Activated CD4-positive, alpha-beta T cell treated with anti-CD3 and anti-CD28 coated beads, Interleukin-2, amount 10 ng/mL, durations not matched to agents 7 days and 5 days (primary cell): Measurements from ENCODE around the gene KIF2C. TPM values are rescaled to one million over a fixed set of nuclear protein-coding genes. Genes with fewer than 3 reads are reported as not detected.
A peak's percentile ranks its signal among the peaks of the same experiment; 100 is the strongest.

Source experiments
- CTCF ChIA-PET: fragments of 350-600 bp; sonication (Branson Sonifier 250); formaldehyde crosslinking; loops from one replicate; lab custom pipeline; 2021; ENCODE audit warnings: antibody characterized with exemption; lab: Charles Lee
- POLR2A ChIA-PET: fragments of 350-600 bp; sonication (Branson Sonifier 250); formaldehyde crosslinking; loops from one replicate; lab custom pipeline; 2021; ENCODE audit warnings: antibody characterized with exemption; lab: Charles Lee
- DNase-seq: peaks from one replicate; pipeline ENCODE4 v3.0.0-alpha.2; 2020
- H3K27ac Mint-ChIP-seq: one replicate; pipeline ENCODE4 v1.8.0; 2021; ENCODE audit warnings: mild to moderate bottlenecking, moderate library complexity, mixed read lengths
- H3K27me3 Mint-ChIP-seq: one replicate; pipeline ENCODE4 v1.8.0; 2021; ENCODE audit warnings: mixed read lengths
- H3K36me3 Mint-ChIP-seq: one replicate; pipeline ENCODE4 v1.8.0; 2021; ENCODE audit warnings: low read depth, mixed read lengths
- H3K4me1 Mint-ChIP-seq: one replicate; pipeline ENCODE4 v1.8.0; 2021; ENCODE audit warnings: mixed read lengths
- H3K4me3 Mint-ChIP-seq: one replicate; pipeline ENCODE4 v1.8.0; 2021; ENCODE audit warnings: mild to moderate bottlenecking, moderate library complexity, mixed read lengths
- H3K9me3 Mint-ChIP-seq: one replicate; pipeline ENCODE4 v1.8.0; 2021; ENCODE audit warnings: mixed read lengths
- total RNA-seq, 2 experiments: library from RNA; stranded (reverse); gene quantifications; one replicate each; pipeline ENCODE4 v1.2.3, GENCODE V29; 2021

KIF2C gene
- total RNA-seq, 2 experiments from 2014 or later, result 110 to 121 TPM

DNA sequence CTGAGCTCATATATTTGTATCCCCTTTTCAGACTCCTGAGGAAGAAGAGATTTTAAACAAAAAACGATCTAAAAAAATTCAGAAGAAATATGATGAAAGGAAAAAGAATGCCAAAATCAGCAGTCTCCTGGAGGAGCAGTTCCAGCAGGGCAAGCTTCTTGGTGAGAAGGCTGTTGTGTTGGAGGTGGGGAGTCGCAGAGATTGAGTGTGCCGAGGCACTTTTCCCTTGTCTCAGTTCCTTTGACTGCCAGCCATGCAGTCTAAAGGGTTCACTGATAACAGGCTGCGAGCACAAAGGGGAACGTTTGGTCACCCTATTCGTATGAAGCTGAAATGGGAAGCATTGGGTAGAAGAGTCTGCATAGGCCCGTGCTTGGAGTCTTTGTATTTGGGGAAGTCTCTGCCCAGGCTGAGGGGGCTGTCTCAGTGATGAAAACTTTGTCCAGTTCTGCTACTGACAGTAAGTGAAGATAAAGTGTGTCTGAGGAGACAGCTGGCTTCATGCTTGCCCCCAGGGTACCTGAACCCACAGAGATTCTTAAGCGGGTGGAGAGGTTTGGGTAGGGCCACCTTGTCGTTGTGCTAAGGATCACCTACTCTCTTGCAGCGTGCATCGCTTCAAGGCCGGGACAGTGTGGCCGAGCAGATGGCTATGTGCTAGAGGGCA, 38.5 kb downstream of the KIF2C start:
- H3K36me3 Mint-ChIP-seq, result peaks cover 61% of the 10 kb centered on the region
- CTCF ChIA-PET, result interaction anchor here (1.2 kb wide), 1 partner anchor 22 kb away, joined by 6 read pairs; the partner anchor contains the start of gene PLK3
- H3K4me1 Mint-ChIP-seq, result peaks cover 47% of the 10 kb centered on the region

DNA sequence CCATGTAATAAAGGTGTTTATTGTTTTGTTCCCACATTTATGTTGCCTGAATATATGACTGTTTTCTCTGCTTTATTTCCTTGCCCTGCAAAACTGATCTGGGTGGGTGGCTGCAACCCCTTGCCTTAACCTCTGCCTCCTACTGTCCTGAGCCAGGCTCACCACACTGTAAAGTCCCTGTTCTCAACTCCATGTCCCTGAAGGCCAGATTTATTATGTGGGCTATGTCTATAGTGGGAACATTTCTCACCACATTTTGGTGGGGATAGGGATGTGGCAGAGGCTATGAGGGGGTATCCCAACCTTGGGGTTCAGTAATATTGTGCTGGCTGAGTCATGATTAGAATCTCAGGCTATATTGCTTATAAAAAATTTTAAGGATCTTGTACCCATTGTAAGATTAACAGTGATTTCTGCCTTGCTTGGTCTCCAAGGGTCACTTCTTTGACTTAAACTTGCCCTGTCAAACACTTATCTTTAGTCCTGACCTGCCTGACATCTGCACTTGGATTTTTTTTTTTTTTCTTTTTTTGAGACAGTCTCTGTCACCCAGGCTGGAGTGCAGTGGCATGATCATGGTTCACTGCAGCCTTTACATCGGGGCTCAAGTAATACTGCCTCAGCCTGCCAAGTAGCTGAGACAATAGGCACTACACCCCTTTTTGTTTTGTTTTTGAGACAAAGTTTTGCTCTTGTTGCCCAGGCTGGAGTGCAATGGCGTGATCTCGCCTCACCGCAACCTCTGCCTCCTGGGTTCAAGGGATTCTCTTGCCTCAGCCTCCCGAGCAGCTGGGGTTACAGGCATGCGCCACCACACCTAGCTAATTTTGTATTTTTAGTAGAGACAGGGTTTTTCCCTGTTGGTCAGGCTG, 39.3 kb downstream of the KIF2C start:
- DNase-seq, result no peak
- H3K9me3 Mint-ChIP-seq, result no peaks in the 10 kb centered on the region
- H3K4me1 Mint-ChIP-seq, result peaks cover 53% of the 10 kb centered on the region
- H3K27ac Mint-ChIP-seq, result peak overlapping the region; percentile 73
- CTCF ChIA-PET, result interaction anchor here (1.3 kb wide), 1 partner anchor 21 kb away, joined by 3 read pairs; the partner anchor contains the start of gene PLK3
- no peaks in the 10 kb centered on the region for H3K27me3 Mint-ChIP-seq
- POLR2A ChIA-PET, result interaction anchor here (0.6 kb wide), 1 partner anchor 34 kb away, joined by 3 read pairs; no protein-coding TSS in a partner anchor
- H3K4me3 Mint-ChIP-seq, result peak overlapping the region; percentile 21
- H3K36me3 Mint-ChIP-seq, result peaks cover 61% of the 10 kb centered on the region

More for the DNA sequence above, 38.5 kb downstream of the KIF2C start:
- Mint-ChIP-seq H3K27me3 (no peaks in the 10 kb centered on the region), H3K27ac (no peak overlapping the region), H3K4me3 (peak overlapping the region; percentile 82), H3K9me3 (no peaks in the 10 kb centered on the region)
- POLR2A ChIA-PET, result no interaction called here
- DNase-seq, result no peak

DNA sequence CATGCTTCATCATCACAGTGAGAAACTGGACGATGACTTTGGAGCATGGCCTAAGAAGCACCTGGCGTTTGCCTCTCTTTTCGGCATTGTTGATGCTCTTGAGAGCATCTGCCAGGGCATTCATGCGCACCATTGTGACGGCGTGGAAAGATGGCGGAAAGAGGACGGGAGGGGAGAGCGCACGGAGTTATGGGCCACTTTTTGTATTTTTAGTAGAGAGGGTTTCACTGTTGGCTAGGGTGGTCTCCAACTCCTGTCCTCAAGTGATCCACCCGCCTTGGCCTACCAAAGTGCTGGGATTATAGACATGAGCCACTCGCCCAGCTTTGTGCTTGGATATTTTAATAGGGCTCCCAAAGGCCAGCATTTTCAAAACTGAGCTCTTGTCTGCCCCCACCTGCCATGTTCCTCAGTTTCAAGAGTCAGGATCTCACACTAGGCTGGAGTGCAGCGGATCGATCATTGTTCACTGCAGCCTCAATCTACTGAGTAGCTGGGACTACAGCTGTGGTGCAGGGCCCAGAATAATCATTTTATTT, 41.0 kb downstream of the KIF2C start:
- Mint-ChIP-seq H3K36me3 (peaks cover 61% of the 10 kb centered on the region), H3K27ac (no peak overlapping the region), H3K4me3 (no peak overlapping the region), H3K4me1 (peaks cover 59% of the 10 kb centered on the region), H3K9me3 (no peaks in the 10 kb centered on the region), H3K27me3 (no peaks in the 10 kb centered on the region)
- no peak for DNase-seq
- POLR2A ChIA-PET, result no interaction called here
- CTCF ChIA-PET, result interaction anchor here (1.0 to 2.0 kb wide), 5 partner anchors 10 to 20 kb away, joined by 3 to 8 read pairs (median 5); partner anchors contain the start of gene PLK3

DNA sequence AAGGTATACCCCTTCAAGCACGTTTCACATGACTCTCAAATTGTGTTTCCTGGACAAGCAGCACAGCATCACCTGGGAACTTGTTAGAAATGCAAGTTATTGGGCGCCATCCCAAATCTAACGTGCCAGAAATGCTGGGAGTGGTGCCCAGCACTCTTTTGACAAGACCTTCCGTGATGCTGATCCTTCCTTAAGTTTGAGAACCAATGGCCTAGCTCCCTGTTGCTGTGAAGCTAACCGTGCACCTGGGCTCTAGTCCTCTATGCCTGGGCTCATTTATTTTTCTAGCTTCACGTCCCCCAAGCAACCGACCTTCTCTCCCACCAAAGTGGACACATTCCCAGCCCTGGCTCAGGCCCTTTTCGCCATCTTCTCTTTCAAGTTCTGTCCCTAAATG, 44.1 kb downstream of the KIF2C start:
- no peak for DNase-seq
- peak overlapping the region; percentile 84 for H3K27ac Mint-ChIP-seq
- H3K9me3 Mint-ChIP-seq, result no peaks in the 10 kb centered on the region
- no peaks in the 10 kb centered on the region for H3K27me3 Mint-ChIP-seq
- CTCF ChIA-PET, result interaction anchor here (0.7 to 5.0 kb wide), 9 partner anchors 8 to 520 kb away, joined by 3 to 23 read pairs (median 7); partner anchors contain the start of genes HECTD3, PLK3, RNU5D-1 and RPS8
- peaks cover 30% of the 10 kb centered on the region for H3K36me3 Mint-ChIP-seq
- POLR2A ChIA-PET, result no interaction called here
- peaks cover 47% of the 10 kb centered on the region for H3K4me1 Mint-ChIP-seq
- H3K4me3 Mint-ChIP-seq, result peak overlapping the region; percentile 58

DNA sequence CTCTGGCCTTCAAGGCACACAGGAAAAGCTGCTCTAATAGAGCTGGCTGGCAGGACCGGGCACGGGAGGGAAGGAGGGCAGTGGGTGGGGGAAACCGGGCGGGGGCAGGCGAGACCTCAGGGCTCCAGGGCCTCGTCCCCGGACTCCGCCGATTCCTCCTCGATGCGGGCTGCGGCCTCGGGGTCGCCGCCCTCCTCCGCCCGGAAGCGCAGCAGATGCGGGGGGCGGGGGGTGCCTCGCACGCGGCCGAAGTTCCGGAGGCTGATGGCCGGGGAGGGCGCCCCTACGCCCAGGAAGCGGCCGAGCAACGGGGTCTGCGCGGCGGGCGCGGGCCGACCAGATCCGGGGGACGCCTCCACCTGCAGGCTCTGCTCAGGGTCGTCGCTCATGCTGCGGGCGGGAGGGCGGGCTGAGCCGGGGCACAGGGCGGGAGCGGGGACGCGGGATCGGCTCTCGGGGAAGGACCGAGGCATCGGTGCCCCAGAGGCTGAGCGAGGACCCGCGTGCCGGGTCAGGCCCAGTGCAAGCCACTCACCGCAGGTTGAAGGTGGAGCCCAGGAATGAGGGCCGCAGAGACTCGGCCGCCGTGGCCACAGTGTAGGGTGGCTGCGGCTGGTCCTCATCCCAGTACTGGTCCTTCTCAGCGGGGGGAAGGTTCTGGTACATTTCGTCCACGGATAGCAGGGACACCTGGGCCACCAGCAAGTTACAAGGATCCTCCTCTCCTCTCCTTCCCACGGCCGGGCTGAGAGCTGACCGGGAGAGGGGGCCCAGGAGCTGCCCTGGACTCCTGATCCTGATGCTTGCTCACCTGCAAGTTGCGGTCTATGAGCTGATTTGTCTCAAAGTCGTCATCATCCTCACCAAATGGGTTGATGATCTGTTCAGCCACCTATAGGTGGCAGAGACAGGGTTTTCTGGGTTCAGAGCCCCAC, 44.7 kb downstream of the KIF2C start:
- no peak for DNase-seq
- no peaks in the 10 kb centered on the region for H3K9me3 Mint-ChIP-seq
- POLR2A ChIA-PET, result interaction anchor here (1.0 kb wide), 2 partner anchors 35 to 63 kb away, joined by 3 read pairs; no protein-coding TSS in a partner anchor
- peak overlapping the region; percentile 84 for H3K27ac Mint-ChIP-seq
- CTCF ChIA-PET, result interaction anchor here (0.6 to 5.0 kb wide), 14 partner anchors 9 to 572 kb away, joined by 3 to 23 read pairs (median 4); partner anchors contain the start of genes HECTD3, PLK3, RNU5D-1 and RPS8
- H3K36me3 Mint-ChIP-seq, result peaks cover 25% of the 10 kb centered on the region
- H3K4me3 Mint-ChIP-seq, result peak overlapping the region; percentile 58
- no peaks in the 10 kb centered on the region for H3K27me3 Mint-ChIP-seq
- peaks cover 43% of the 10 kb centered on the region for H3K4me1 Mint-ChIP-seq

DNA sequence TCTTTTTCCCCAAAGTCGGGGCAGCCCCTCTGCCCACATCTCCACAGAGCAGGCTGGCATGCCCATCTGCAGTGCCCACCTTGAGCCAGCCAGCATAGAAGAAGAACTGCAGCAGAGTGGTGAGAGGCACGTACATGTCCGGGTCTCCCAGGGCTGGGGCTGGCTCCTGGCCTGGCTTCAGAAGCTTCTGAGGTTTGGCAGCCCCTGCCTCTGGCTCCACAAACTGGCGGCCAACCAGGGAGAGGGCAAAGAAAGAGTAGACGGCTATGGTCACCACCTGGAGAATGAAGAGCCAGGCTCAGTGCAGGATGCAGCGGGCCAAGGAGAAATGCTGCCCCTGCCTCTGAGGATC, 45.4 kb downstream of the KIF2C start:
- POLR2A ChIA-PET, result interaction anchor here (1.0 kb wide), 2 partner anchors 34 to 64 kb away, joined by 3 read pairs; no protein-coding TSS in a partner anchor
- peak overlapping the region; percentile 78 for H3K27ac Mint-ChIP-seq

DNA sequence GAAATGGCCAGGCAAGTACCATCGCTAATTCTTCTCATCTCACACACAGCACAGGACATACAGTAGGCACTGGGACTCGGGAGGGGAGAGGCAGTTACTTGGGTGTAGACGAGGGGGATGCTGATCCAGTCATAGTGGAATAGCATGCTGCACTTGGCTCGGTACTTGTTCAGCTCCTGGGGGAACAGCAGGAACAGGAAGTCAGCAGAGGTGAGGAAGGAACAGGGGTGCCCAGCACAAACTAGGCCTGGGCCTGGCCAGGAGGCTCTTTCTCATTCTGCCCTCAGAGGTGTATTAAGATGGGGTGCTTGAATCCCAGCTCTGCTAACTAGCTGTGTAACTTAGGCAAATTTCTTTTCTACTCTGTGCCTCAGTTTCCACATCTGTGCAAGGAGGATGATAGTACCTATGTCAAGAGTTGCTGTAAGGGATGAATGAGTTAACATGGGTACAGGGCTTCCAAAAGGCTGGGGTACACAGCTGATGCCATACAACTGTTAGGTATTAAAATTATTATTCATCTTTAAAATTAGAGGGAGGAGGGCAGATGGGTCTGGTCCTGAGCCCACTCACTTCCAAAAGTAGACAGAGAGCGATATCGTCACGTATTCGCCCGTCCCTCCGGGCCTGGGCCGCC, 46.0 kb downstream of the KIF2C start:
- Mint-ChIP-seq H3K4me3 (peak overlapping the region; percentile 56), H3K27ac (peak overlapping the region; percentile 78), H3K27me3 (no peaks in the 10 kb centered on the region), H3K36me3 (peaks cover 17% of the 10 kb centered on the region), H3K9me3 (no peaks in the 10 kb centered on the region), H3K4me1 (peaks cover 36% of the 10 kb centered on the region)
- CTCF ChIA-PET, result interaction anchor here (0.6 to 5.0 kb wide), 10 partner anchors 10 to 186 kb away, joined by 3 to 23 read pairs (median 4); partner anchors contain the start of genes PLK3, RNU5D-1 and RPS8
- POLR2A ChIA-PET, result no interaction called here
- no peak for DNase-seq

More for the DNA sequence above, 45.4 kb downstream of the KIF2C start:
- DNase-seq, result no peak
- CTCF ChIA-PET, result interaction anchor here (0.6 to 5.0 kb wide), 15 partner anchors 8 to 229 kb away, joined by 3 to 23 read pairs (median 4); partner anchors contain the start of genes HECTD3, PLK3, RNU5D-1 and RPS8
- H3K27me3 Mint-ChIP-seq, result no peaks in the 10 kb centered on the region
- H3K9me3 Mint-ChIP-seq, result no peaks in the 10 kb centered on the region
- peaks cover 41% of the 10 kb centered on the region for H3K4me1 Mint-ChIP-seq
- peaks cover 23% of the 10 kb centered on the region for H3K36me3 Mint-ChIP-seq
- H3K4me3 Mint-ChIP-seq, result peak overlapping the region; percentile 56

DNA sequence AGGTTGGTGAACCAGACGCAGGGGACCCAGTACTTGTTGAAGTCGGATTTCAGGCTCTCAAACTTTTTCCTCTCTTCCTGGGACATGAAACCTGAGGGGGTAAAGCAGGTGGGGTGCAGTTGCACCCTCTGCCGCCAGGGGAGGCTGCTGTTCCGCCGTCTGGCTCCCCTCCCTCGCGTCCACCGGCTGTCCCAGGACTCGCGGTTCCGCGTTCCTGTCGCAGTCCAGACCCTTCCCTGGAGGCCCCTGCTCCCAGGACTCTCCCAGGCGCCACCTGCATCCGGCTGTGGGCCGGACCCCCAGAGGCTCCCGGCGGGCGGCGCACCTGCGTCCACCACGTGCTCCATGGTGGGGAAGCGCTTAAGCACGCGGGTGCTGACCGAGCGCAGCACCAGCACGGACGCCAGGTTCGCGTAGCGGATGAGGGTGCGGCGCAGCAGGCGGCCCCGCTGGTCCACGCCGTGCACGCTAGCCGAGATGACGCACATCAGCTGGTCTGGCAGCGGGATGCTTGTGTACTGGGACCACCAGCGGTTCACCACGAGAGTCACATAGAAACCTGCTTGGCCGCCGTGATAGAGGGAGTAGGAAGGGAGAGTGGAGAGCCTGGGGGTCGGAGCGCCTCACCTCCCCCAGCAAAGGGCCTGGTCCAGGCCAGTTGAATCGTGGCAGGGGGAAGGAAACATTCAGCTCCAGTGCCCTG, 46.7 kb downstream of the KIF2C start:
- DNase-seq, result peak; percentile 72
- H3K36me3 Mint-ChIP-seq, result peaks cover 10% of the 10 kb centered on the region
- CTCF ChIA-PET, result interaction anchor here (0.6 to 5.0 kb wide), 15 partner anchors 10 to 545 kb away, joined by 3 to 23 read pairs (median 3); partner anchors contain the start of genes BTBD19, PLK3 and RPS8
- H3K9me3 Mint-ChIP-seq, result no peaks in the 10 kb centered on the region
- peaks cover 35% of the 10 kb centered on the region for H3K4me1 Mint-ChIP-seq
- POLR2A ChIA-PET, result interaction anchor here (0.5 kb wide), 1 partner anchor 1438 kb away, joined by 4 read pairs; no protein-coding TSS in a partner anchor
- peak overlapping the region; percentile 56 for H3K4me3 Mint-ChIP-seq
- no peaks in the 10 kb centered on the region for H3K27me3 Mint-ChIP-seq
- peak overlapping the region; percentile 78 for H3K27ac Mint-ChIP-seq

DNA sequence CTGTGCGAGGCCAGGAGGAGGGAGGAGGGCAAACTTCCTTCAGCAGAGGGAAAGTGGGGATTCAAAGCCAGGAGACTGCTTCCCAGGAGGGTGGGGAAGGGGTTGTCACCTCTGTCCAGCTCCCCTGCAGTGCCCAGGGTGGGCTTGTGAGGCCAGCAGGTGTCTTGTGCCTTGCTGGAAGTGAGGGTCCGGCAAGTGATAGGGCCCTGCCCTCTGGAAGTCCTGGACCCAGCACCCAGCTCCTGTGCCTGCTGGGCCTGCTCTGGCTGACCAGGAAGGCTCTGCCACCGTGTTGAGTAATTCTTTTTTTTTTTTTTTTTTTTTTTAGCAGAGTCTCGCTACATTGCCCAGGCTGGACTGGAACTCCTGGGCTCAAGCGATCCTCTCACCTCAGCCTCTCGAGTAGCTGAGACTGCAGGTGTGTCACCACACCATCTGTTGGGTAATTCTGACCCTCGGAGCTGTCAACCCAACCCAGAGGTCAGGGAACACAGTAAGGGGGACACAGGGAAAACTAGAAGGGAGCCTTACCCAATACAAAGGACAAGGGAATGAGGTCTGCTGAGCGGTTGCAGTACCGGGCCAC, 47.3 kb downstream of the KIF2C start:
- peak overlapping the region; percentile 56 for H3K4me3 Mint-ChIP-seq
- CTCF ChIA-PET, result interaction anchor here (0.6 to 5.0 kb wide), 9 partner anchors 10 to 544 kb away, joined by 3 to 23 read pairs (median 3); partner anchors contain the start of genes BTBD19, PLK3 and RPS8
- peak overlapping the region; percentile 78 for H3K27ac Mint-ChIP-seq
- POLR2A ChIA-PET, result interaction anchor here (0.5 to 1.4 kb wide), 2 partner anchors 13 to 1439 kb away, joined by 3 to 4 read pairs; partner anchors contain the start of gene PLK3
- peaks cover 5% of the 10 kb centered on the region for H3K36me3 Mint-ChIP-seq
- DNase-seq, result no peak
- H3K4me1 Mint-ChIP-seq, result peaks cover 32% of the 10 kb centered on the region
- no peaks in the 10 kb centered on the region for H3K27me3 Mint-ChIP-seq
- no peaks in the 10 kb centered on the region for H3K9me3 Mint-ChIP-seq

DNA sequence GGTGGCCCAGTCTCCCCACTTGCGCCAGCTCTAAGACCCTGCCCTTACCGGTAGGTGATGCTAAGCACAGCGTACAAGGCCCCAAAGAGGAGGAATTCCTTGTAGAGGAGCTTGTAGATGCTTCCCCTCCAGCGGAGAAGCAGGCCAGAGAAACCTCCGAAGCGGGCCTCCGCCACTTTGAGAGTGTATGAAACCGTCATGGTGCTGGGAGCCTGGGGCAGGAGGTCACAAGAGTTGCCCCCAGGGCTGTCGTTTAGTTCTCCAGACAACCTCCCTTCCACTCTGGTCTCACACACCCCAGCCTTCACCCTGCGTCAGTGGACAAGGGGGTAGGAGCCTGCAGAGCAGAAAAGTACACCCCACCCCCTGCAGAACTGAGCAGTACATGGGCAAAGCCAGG, 47.9 kb downstream of the KIF2C start:
- Mint-ChIP-seq H3K27me3 (no peaks in the 10 kb centered on the region), H3K9me3 (no peaks in the 10 kb centered on the region), H3K36me3 (peaks cover 3% of the 10 kb centered on the region), H3K4me1 (peaks cover 32% of the 10 kb centered on the region), H3K27ac (no peak overlapping the region), H3K4me3 (no peak overlapping the region)
- ChIA-PET POLR2A (interaction anchor here (0.8 to 1.4 kb wide), 2 partner anchors 13 to 57 kb away, joined by 3 read pairs; partner anchors contain the start of gene PLK3), CTCF (interaction anchor here (0.9 to 5.0 kb wide), 6 partner anchors 12 to 137 kb away, joined by 3 to 23 read pairs (median 8); partner anchors contain the start of genes BTBD19, PLK3, RNU5D-1 and RPS8)
- no peak for DNase-seq
